Liver (tissue), 9 donors: ENCODE measurements around the gene TNXB. TPM values are rescaled to one million over a fixed set of nuclear protein-coding genes. Genes with fewer than 3 reads are reported as not detected.

Experiments
- DNase-seq: peaks from one replicate; pipeline ENCODE4 v3.0.0-alpha.2; 2017; ENCODE audit warnings: low spot score
- H3K27ac ChIP-seq, 2 donors: one replicate each; pipeline ENCODE4 v1.7.0; 2013; ENCODE audit warnings: inconsistent platforms in 2 of 2, low read length in 2 of 2, control low read depth in 1 of 2, low read depth in 1 of 2, mild to moderate bottlenecking in 1 of 2
- H3K27me3 ChIP-seq, 4 donors: one replicate each; pipeline versions ENCODE4 v1.6.1 to v1.7.0; 2013; ENCODE audit warnings: low read length in 3 of 4, inconsistent platforms in 1 of 4, mild to moderate bottlenecking in 1 of 4, moderate library complexity in 1 of 4; ENCODE audit not compliant: control insufficient read depth in 4 of 4, insufficient read depth in 4 of 4
- H3K36me3 ChIP-seq, 4 donors: one replicate each; pipeline versions ENCODE4 v1.6.1 to v1.7.0; 2013; ENCODE audit warnings: low read length in 3 of 4, mild to moderate bottlenecking in 3 of 4, low read depth in 1 of 4, moderate library complexity in 1 of 4; ENCODE audit not compliant: control insufficient read depth in 4 of 4, insufficient read depth in 3 of 4
- H3K4me1 ChIP-seq, 4 donors: one replicate each; pipeline versions ENCODE4 v1.6.1 to v1.7.0; 2013; ENCODE audit warnings: low read length in 3 of 4, mild to moderate bottlenecking in 3 of 4, moderate library complexity in 1 of 4; ENCODE audit not compliant: control insufficient read depth in 4 of 4, insufficient read depth in 4 of 4
- H3K4me3 ChIP-seq, 3 donors: one replicate each; pipeline versions ENCODE4 v1.6.1 to v1.7.0; 2013; ENCODE audit warnings: low read length in 3 of 3, control low read depth in 1 of 3, low read depth in 1 of 3, mild to moderate bottlenecking in 1 of 3
- H3K9ac ChIP-seq, 2 donors: one replicate each; pipeline ENCODE4 v1.7.0; 2013; ENCODE audit warnings: low read length in 2 of 2, mild to moderate bottlenecking in 2 of 2, moderate library complexity in 2 of 2, control low read depth in 1 of 2, low read depth in 1 of 2
- H3K9me3 ChIP-seq, 4 donors: one replicate each; pipeline versions ENCODE4 v1.6.1 to v1.7.0; 2013; ENCODE audit warnings: low read length in 3 of 4; ENCODE audit not compliant: control insufficient read depth in 4 of 4
- EGR1 ChIP-seq, 2 donors: IDR thresholded peaks; 2 replicates each; pipeline ENCODE4 v1.6.1; 2016 to 2018; ENCODE audit warnings: antibody characterized with exemption in 2 of 2, low read depth in 2 of 2
- FOXA1 ChIP-seq: IDR thresholded peaks from 2 replicates; pipeline ENCODE4 v1.6.1; 2016; ENCODE audit warnings: antibody characterized with exemption
- FOXA2 ChIP-seq: IDR thresholded peaks from 2 replicates; pipeline ENCODE4 v1.6.1; 2016; ENCODE audit warnings: antibody characterized with exemption
- GABPA ChIP-seq, 2 donors: IDR thresholded peaks in 1 of 2; conservative IDR thresholded peaks in 1 of 2; 2 replicates each; pipeline ENCODE4 v1.6.1; 2016; ENCODE audit warnings: antibody characterized with exemption in 2 of 2, mild to moderate bottlenecking in 1 of 2, moderate library complexity in 1 of 2
- HNF4A ChIP-seq, 2 donors: conservative IDR thresholded peaks; 2 replicates each; pipeline ENCODE4 v1.6.1; 2016; ENCODE audit warnings: antibody characterized with exemption in 2 of 2, mild to moderate bottlenecking in 2 of 2
- HNF4G ChIP-seq: IDR thresholded peaks from 2 replicates; pipeline ENCODE4 v1.6.1; 2016; ENCODE audit warnings: antibody characterized with exemption
- JUND ChIP-seq, 2 donors: IDR thresholded peaks; 2 replicates each; pipeline ENCODE4 v1.6.1; 2016; ENCODE audit warnings: antibody characterized with exemption in 2 of 2
- NR2F2 ChIP-seq: IDR thresholded peaks from 2 replicates; pipeline ENCODE4 v1.6.1; 2016; ENCODE audit warnings: antibody characterized with exemption
- RAD21 ChIP-seq, 2 donors: IDR thresholded peaks; 2 replicates each; pipeline ENCODE4 v1.6.1; 2016; ENCODE audit warnings: antibody characterized with exemption in 2 of 2, mild to moderate bottlenecking in 2 of 2
- RXRA ChIP-seq, 2 donors: IDR thresholded peaks; 2 replicates each; pipeline ENCODE4 v1.6.1; 2017 to 2018; ENCODE audit warnings: antibody characterized with exemption in 2 of 2, mild to moderate bottlenecking in 1 of 2
- SP1 ChIP-seq: IDR thresholded peaks from 2 replicates; pipeline ENCODE4 v1.6.1; 2018; ENCODE audit warnings: antibody characterized with exemption, mild to moderate bottlenecking
- TAF1 ChIP-seq: conservative IDR thresholded peaks from 2 replicates; pipeline ENCODE4 v1.6.1; 2016; ENCODE audit warnings: antibody characterized with exemption, mild to moderate bottlenecking
- YY1 ChIP-seq: IDR thresholded peaks from 2 replicates; pipeline ENCODE4 v1.6.1; 2016; ENCODE audit warnings: antibody characterized with exemption, mild to moderate bottlenecking
- WGBS: extraction: QIAGEN DNeasy Blood & Tissue Kit; methylation state at CpG from one replicate; pipeline ENCODE4 v1.1.7; 2013; 5-methylcytosine and 5-hydroxymethylcytosine counted together
- polyA plus RNA-seq, 2 donors: library from polyadenylated mRNA; stranded (reverse) in 1 of 2; unstranded in 1 of 2; fragments of 200-250 nt in 1 of 2; fragments of >200 nt in 1 of 2; fragmentation: Nextera tagmentation in 1 of 2; extraction: Ambion mirVana in 1 of 2; gene quantifications; one replicate each; pipeline versions ENCODE4 v1.2.1 to v1.2.3, GENCODE V29; 2013 to 2015
- total RNA-seq, 2 donors: library from RNA; depleted of rRNA; stranded (reverse); fragments of >200 nt; gene quantifications; one replicate each; pipeline ENCODE4 v1.2.3, GENCODE V29; 2014
- TF ChIP-seq, protein P1 (sequence below): IDR thresholded peaks from 2 replicates; pipeline ENCODE4 v1.6.1; 2016; ENCODE audit warnings: antibody characterized with exemption
- TF ChIP-seq, protein P2 (sequence below): fragments of 150-350 bp; IDR thresholded peaks from 2 replicates; pipeline ENCODE4 v1.5.1; 2017; ENCODE audit warnings: improper control_type of control experiment, low read depth, low read length; ENCODE audit not compliant: missing input control
- TF ChIP-seq, protein P3 (sequence below): IDR thresholded peaks from 2 replicates; pipeline ENCODE4 v1.6.1; 2016; ENCODE audit warnings: antibody characterized with exemption
- TF ChIP-seq, protein P4 (sequence below): IDR thresholded peaks from 2 replicates; pipeline ENCODE4 v1.6.1; 2016; ENCODE audit warnings: antibody characterized with exemption
- TF ChIP-seq, protein P5 (sequence below): IDR thresholded peaks from 2 replicates; pipeline ENCODE4 v1.6.1; 2016; ENCODE audit warnings: antibody characterized with exemption, mild to moderate bottlenecking
- donor health status: healthy.
- donor health status: healthy.
- donor health status: healthy.
- donor health status: healthy.
- donor health status: healthy.

TNXB gene
- total and polyA plus RNA-seq, 4 donors: 3.0 to 17.1 (median 5.6) TPM

DNA sequence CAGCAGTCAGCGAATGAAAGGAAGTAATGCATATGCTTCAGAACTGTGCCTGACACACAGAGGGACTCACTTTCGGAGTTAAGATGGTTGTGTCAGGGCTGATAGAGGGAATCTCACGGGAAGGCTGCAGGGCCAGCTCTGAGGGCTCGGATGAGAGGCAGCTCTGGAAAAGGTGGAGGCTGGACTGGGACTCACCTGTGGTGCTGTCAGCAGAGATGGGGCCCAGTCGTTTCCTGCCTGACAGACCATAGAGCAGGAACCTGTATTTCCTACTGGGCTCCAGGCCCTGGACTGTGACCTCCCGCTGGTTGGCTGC lies 61.6 kb downstream of the TNXB start:
- Histone ChIP-seq H3K4me1 (peaks cover 0 to 8% (median 1%) of the 10 kb centered on the region in 4 donors), H3K27me3 (no peaks in the 10 kb centered on the region), H3K4me3 (no peak overlapping the region), H3K9ac (no peak overlapping the region), H3K9me3 (no peaks in the 10 kb centered on the region), H3K36me3 (no peaks in the 10 kb centered on the region), H3K27ac (no peak overlapping the region)
- 87% methylated on average over 6 of the region's 6 CpGs for WGBS
- DNase-seq: no peak
- TF ChIP-seq EGR1 (IDR thresholded peaks at IDR 0.05; ENCODE audit: low read depth in 2 of 2): no peak
- TF ChIP-seq RXRA (IDR thresholded peaks at IDR 0.05): no peak
- TF ChIP-seq, protein P1, sequence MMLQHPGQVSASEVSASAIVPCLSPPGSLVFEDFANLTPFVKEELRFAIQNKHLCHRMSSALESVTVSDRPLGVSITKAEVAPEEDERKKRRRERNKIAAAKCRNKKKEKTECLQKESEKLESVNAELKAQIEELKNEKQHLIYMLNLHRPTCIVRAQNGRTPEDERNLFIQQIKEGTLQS: no peak
- no peak for TF ChIP-seq NR2F2
- TF ChIP-seq JUND (IDR thresholded peaks at IDR 0.05): no peak
- no peak for TF ChIP-seq FOXA2
- TF ChIP-seq HNF4A (conservative IDR thresholded peaks at IDR 0.05): no peak
- TF ChIP-seq, protein P2, sequence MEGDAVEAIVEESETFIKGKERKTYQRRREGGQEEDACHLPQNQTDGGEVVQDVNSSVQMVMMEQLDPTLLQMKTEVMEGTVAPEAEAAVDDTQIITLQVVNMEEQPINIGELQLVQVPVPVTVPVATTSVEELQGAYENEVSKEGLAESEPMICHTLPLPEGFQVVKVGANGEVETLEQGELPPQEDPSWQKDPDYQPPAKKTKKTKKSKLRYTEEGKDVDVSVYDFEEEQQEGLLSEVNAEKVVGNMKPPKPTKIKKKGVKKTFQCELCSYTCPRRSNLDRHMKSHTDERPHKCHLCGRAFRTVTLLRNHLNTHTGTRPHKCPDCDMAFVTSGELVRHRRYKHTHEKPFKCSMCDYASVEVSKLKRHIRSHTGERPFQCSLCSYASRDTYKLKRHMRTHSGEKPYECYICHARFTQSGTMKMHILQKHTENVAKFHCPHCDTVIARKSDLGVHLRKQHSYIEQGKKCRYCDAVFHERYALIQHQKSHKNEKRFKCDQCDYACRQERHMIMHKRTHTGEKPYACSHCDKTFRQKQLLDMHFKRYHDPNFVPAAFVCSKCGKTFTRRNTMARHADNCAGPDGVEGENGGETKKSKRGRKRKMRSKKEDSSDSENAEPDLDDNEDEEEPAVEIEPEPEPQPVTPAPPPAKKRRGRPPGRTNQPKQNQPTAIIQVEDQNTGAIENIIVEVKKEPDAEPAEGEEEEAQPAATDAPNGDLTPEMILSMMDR: no peak
- TF ChIP-seq RAD21 (IDR thresholded peaks at IDR 0.05): no peak
- no peak for TF ChIP-seq SP1
- TF ChIP-seq, protein P3, sequence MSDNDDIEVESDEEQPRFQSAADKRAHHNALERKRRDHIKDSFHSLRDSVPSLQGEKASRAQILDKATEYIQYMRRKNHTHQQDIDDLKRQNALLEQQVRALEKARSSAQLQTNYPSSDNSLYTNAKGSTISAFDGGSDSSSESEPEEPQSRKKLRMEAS: no peak
- no peak for TF ChIP-seq GABPA (IDR thresholded peaks at IDR 0.05 in 1 of 2, conservative IDR thresholded peaks at IDR 0.05 in 1 of 2)
- TF ChIP-seq HNF4G: no peak
- TF ChIP-seq, protein P4, sequence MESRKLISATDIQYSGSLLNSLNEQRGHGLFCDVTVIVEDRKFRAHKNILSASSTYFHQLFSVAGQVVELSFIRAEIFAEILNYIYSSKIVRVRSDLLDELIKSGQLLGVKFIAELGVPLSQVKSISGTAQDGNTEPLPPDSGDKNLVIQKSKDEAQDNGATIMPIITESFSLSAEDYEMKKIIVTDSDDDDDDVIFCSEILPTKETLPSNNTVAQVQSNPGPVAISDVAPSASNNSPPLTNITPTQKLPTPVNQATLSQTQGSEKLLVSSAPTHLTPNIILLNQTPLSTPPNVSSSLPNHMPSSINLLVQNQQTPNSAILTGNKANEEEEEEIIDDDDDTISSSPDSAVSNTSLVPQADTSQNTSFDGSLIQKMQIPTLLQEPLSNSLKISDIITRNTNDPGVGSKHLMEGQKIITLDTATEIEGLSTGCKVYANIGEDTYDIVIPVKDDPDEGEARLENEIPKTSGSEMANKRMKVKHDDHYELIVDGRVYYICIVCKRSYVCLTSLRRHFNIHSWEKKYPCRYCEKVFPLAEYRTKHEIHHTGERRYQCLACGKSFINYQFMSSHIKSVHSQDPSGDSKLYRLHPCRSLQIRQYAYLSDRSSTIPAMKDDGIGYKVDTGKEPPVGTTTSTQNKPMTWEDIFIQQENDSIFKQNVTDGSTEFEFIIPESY: no peak
- TF ChIP-seq FOXA1: no peak
- no peak for TF ChIP-seq TAF1
- TF ChIP-seq, protein P5, sequence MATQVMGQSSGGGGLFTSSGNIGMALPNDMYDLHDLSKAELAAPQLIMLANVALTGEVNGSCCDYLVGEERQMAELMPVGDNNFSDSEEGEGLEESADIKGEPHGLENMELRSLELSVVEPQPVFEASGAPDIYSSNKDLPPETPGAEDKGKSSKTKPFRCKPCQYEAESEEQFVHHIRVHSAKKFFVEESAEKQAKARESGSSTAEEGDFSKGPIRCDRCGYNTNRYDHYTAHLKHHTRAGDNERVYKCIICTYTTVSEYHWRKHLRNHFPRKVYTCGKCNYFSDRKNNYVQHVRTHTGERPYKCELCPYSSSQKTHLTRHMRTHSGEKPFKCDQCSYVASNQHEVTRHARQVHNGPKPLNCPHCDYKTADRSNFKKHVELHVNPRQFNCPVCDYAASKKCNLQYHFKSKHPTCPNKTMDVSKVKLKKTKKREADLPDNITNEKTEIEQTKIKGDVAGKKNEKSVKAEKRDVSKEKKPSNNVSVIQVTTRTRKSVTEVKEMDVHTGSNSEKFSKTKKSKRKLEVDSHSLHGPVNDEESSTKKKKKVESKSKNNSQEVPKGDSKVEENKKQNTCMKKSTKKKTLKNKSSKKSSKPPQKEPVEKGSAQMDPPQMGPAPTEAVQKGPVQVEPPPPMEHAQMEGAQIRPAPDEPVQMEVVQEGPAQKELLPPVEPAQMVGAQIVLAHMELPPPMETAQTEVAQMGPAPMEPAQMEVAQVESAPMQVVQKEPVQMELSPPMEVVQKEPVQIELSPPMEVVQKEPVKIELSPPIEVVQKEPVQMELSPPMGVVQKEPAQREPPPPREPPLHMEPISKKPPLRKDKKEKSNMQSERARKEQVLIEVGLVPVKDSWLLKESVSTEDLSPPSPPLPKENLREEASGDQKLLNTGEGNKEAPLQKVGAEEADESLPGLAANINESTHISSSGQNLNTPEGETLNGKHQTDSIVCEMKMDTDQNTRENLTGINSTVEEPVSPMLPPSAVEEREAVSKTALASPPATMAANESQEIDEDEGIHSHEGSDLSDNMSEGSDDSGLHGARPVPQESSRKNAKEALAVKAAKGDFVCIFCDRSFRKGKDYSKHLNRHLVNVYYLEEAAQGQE: no peak
- no peak for TF ChIP-seq YY1
